Esophagus squamous epithelium (tissue), 4 donors: Measurements from ENCODE around the gene DSC2.

Source experiments
- POLR2A ChIP-seq, 4 donors: fragments of 450-650 bp; IDR thresholded peaks; one replicate each; pipeline ENCODE4 v1.6.1; 2017; ENCODE audit warnings: antibody characterized with exemption in 4 of 4, mild to moderate bottlenecking in 4 of 4, moderate library complexity in 3 of 4
- TF ChIP-seq, protein P1 (sequence below), 6 experiments: fragments of 450-650 bp in 4 of 6; fragments of 200-600 bp in 2 of 6; sonication (generic) in 2 of 6; IDR thresholded peaks; one replicate each; pipeline ENCODE4 v1.5.1; 2016 to 2019; ENCODE audit warnings: antibody characterized with exemption in 6 of 6, mild to moderate bottlenecking in 4 of 6, moderate library complexity in 4 of 6

DNA sequence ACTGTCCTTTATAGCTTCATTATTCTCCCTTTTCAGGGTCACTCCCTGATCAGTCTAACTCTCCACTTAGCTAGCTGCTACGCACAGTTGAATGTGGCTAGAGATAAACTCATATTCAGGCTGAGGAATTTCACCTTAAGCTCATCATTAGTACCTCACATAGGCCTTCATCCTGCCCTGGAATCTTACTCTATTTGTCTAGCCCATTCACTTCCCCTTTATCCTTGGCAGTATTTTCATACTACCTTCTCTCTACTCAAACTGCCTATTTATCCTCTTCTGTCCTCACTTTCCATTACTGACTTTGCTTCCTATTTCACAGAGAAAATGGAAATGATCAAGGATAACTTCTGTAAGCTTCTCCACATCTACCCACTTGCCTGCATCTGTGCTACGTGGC, 10.6 kb upstream of the DSC2 start:
- TF ChIP-seq, protein P1, sequence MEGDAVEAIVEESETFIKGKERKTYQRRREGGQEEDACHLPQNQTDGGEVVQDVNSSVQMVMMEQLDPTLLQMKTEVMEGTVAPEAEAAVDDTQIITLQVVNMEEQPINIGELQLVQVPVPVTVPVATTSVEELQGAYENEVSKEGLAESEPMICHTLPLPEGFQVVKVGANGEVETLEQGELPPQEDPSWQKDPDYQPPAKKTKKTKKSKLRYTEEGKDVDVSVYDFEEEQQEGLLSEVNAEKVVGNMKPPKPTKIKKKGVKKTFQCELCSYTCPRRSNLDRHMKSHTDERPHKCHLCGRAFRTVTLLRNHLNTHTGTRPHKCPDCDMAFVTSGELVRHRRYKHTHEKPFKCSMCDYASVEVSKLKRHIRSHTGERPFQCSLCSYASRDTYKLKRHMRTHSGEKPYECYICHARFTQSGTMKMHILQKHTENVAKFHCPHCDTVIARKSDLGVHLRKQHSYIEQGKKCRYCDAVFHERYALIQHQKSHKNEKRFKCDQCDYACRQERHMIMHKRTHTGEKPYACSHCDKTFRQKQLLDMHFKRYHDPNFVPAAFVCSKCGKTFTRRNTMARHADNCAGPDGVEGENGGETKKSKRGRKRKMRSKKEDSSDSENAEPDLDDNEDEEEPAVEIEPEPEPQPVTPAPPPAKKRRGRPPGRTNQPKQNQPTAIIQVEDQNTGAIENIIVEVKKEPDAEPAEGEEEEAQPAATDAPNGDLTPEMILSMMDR (IDR thresholded peaks at IDR 0.05), result no peak
- TF ChIP-seq POLR2A (IDR thresholded peaks at IDR 0.05), result no peak
